B cell (primary cell): ENCODE measurements around the gene PNMA6A. TPM values are rescaled to one million over a fixed set of nuclear protein-coding genes. Genes with fewer than 3 reads are reported as not detected.
"Not testable (repeated sequence)": the region's sequence is repeated elsewhere in the genome, so short reads cannot be mapped to it uniquely, and the experiment has no call there.

Experiments
- ATAC-seq: fragments of 200-7000 bp; cut with Tn5 transposase; one replicate; pipeline ENCODE4 v1.10.0; 2021; ENCODE audit warnings: low read depth, mild to moderate bottlenecking, moderate number of reproducible peaks, moderate library complexity
- CTCF ChIA-PET: fragments of 350-600 bp; sonication (Branson Sonifier 250); formaldehyde crosslinking; loops from one replicate; lab custom pipeline; 2021; ENCODE audit warnings: antibody characterized with exemption, inconsistent platforms; lab: Charles Lee
- POLR2A ChIA-PET: fragments of 350-600 bp; sonication (Branson Sonifier 250); formaldehyde crosslinking; loops from one replicate; lab custom pipeline; 2021; ENCODE audit warnings: antibody characterized with exemption; lab: Charles Lee
- DNase-seq: peaks from one replicate; pipeline ENCODE4 v3.0.0; 2013
- H2AFZ ChIP-seq: 2 replicates; pipeline ENCODE4 v1.6.1; 2012; ENCODE audit warnings: mild to moderate bottlenecking, low read depth, low read length; ENCODE audit not compliant: insufficient read depth, poor library complexity, severe bottlenecking
- H3K27ac ChIP-seq, 2 donors: 1 replicate in 1 of 2; 2 replicates in 1 of 2; pipeline ENCODE4 v1.5.1; 2012 to 2013; ENCODE audit warnings: low read length in 2 of 2, mild to moderate bottlenecking in 2 of 2, moderate library complexity in 1 of 2
- H3K27me3 ChIP-seq, 4 experiments: fragments of 200-600 bp in 1 of 4; sonication (generic) in 1 of 4; replicated peaks in 1 of 4; 1 replicate in 2 of 4; 2 replicates in 2 of 4; pipeline versions ENCODE4 v1.6.1 to v1.7.0; 2013 to 2016; ENCODE audit warnings: low read length in 3 of 4, mild to moderate bottlenecking in 2 of 4, mixed read lengths in 1 of 4, moderate library complexity in 1 of 4; ENCODE audit not compliant: insufficient read depth in 4 of 4, control insufficient read depth in 3 of 4; ENCODE audit errors: control extremely low read depth in 1 of 4
- H3K36me3 ChIP-seq, 2 experiments: replicated peaks in 1 of 2; 1 replicate in 1 of 2; 2 replicates in 1 of 2; pipeline versions ENCODE4 v1.6.1 to v1.7.1; 2013; ENCODE audit warnings: low read length in 1 of 2; ENCODE audit not compliant: insufficient read depth in 2 of 2, control insufficient read depth in 1 of 2; ENCODE audit errors: control extremely low read depth in 1 of 2, extremely low read depth in 1 of 2
- H3K4me1 ChIP-seq, 2 donors: fragments of 200-600 bp in 1 of 2; sonication (generic) in 1 of 2; 1 replicate in 1 of 2; 2 replicates in 1 of 2; pipeline versions ENCODE4 v1.5.1 to v1.6.1; 2013 to 2017; ENCODE audit warnings: low read length in 2 of 2; ENCODE audit not compliant: control insufficient read depth in 2 of 2, insufficient read depth in 2 of 2
- H3K4me2 ChIP-seq: replicated peaks from 2 replicates; pipeline ENCODE3; 2012; ENCODE audit warnings: mild to moderate bottlenecking, low read depth, low read length; ENCODE audit not compliant: poor library complexity, severe bottlenecking
- H3K4me3 ChIP-seq, 5 experiments: fragments of 200-600 bp in 1 of 5; sonication (generic) in 1 of 5; 1 replicate in 3 of 5; 2 replicates in 2 of 5; pipeline versions ENCODE4 v1.5.1 to v1.7.0; 2011 to 2016; ENCODE audit warnings: low read length in 4 of 5, mild to moderate bottlenecking in 4 of 5, low read depth in 2 of 5, control low read depth in 1 of 5, moderate library complexity in 1 of 5; ENCODE audit not compliant: insufficient read depth in 1 of 5; ENCODE audit errors: control extremely low read depth in 1 of 5, extremely low read depth in 1 of 5
- H3K79me2 ChIP-seq: fragments of 200-600 bp; sonication (generic); one replicate; pipeline ENCODE4 v1.6.0; 2016; ENCODE audit warnings: low read length; ENCODE audit not compliant: control insufficient read depth, insufficient read depth
- H3K9ac ChIP-seq: fragments of 200-600 bp; sonication (generic); 2 replicates; pipeline ENCODE4 v1.6.1; 2017; ENCODE audit warnings: mild to moderate bottlenecking, low read length, moderate library complexity
- H3K9me3 ChIP-seq, 3 donors: one replicate each; pipeline versions ENCODE4 v1.6.1 to v1.7.1; 2013; ENCODE audit warnings: low read length in 2 of 3; ENCODE audit not compliant: control insufficient read depth in 2 of 3, insufficient read depth in 1 of 3; ENCODE audit errors: control extremely low read depth in 1 of 3
- H4K20me1 ChIP-seq: 2 replicates; pipeline ENCODE4 v1.6.0; 2012; ENCODE audit warnings: mild to moderate bottlenecking, low read length; ENCODE audit not compliant: insufficient read depth, control insufficient read depth, poor library complexity, severe bottlenecking
- H3K27ac Mint-ChIP-seq: one replicate; pipeline ENCODE4 v1.8.0; 2021; ENCODE audit warnings: mixed read lengths
- H3K27me3 Mint-ChIP-seq: one replicate; pipeline ENCODE4 v1.8.0; 2021; ENCODE audit warnings: mixed read lengths
- H3K4me1 Mint-ChIP-seq: one replicate; pipeline ENCODE4 v1.8.0; 2021; ENCODE audit warnings: mixed read lengths
- H3K4me3 Mint-ChIP-seq: one replicate; pipeline ENCODE4 v1.8.0; 2021; ENCODE audit warnings: mixed read lengths
- H3K9me3 Mint-ChIP-seq: one replicate; pipeline ENCODE4 v1.8.0; 2022; ENCODE audit warnings: mixed read lengths; ENCODE audit not compliant: insufficient read depth
- EZH2 ChIP-seq: IDR thresholded peaks from 2 replicates; pipeline ENCODE4 v1.6.1; 2012; ENCODE audit warnings: borderline replicate concordance, low read depth, mild to moderate bottlenecking, moderate library complexity, low read length; ENCODE audit not compliant: insufficient read depth, poor library complexity, severe bottlenecking
- WGBS: methylation state at CpG from one replicate; pipeline ENCODE4 v1.1.5; 2013; ENCODE audit warnings: missing lambda C conversion rate; ENCODE audit not compliant: insufficient coverage; 5-methylcytosine and 5-hydroxymethylcytosine counted together
- intact Hi-C: fragments of 100-400 bp; cut with micrococcal nuclease; formaldehyde crosslinking; loops from one replicate; pipeline ENCODE4 v1.10.0; 2022
- polyA plus RNA-seq: library from polyadenylated mRNA; depleted of rRNA; stranded (reverse); fragments of >200 nt; gene quantifications from 2 replicates; pipeline ENCODE4 v1.2.3, GENCODE V29; 2012
- total RNA-seq, 2 donors: library from RNA; stranded (reverse); fragments of 120-200 nt in 1 of 2; gene quantifications; 1 replicate in 1 of 2; 2 replicates in 1 of 2; pipeline versions ENCODE4 v1.2.3 to v1.2.4, GENCODE V29; 2013 to 2022
- TF ChIP-seq, protein P1 (sequence below): fragments of 200-600 bp; IDR thresholded peaks from one replicate; pipeline ENCODE4 v1.8.0; 2022; ENCODE audit warnings: antibody characterized with exemption, mild to moderate bottlenecking

The PNMA6A gene
- total and polyA plus RNA-seq, 2 donors (not counting 1 experiment from before 2014, with no cell fraction given) = 0.12 to 0.20 TPM

DNA sequence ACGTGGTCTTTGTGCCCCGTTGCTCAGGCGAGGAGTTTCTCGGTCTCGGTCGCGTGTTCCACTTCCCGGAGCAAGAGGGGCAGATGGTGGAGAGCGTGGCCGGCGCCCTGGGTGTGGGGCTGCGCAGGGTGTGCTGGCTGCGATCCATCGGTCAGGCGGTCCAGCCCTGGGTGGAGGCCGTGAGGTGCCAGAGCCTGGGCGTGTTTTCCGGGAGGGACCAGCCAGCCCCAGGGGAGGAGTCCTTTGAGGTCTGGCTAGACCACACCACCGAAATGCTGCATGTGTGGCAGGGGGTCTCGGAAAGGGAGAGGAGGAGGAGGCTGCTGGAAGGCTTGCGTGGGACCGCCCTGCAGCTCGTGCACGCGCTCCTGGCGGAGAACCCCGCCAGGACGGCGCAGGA lies 1.1 kb downstream of the PNMA6A start:
- POLR2A ChIA-PET, H3K4me2 ChIP-seq, H3K9ac ChIP-seq, ATAC-seq, DNase-seq, H4K20me1 ChIP-seq, H3K27ac ChIP-seq, H3K9me3 ChIP-seq, H3K27me3 Mint-ChIP-seq, H3K4me3 ChIP-seq, H3K27ac Mint-ChIP-seq, H2AFZ ChIP-seq, H3K9me3 Mint-ChIP-seq, H3K36me3 ChIP-seq, H3K4me1 ChIP-seq, intact Hi-C loops, H3K4me1 Mint-ChIP-seq, H3K79me2 ChIP-seq, CTCF ChIA-PET, H3K4me3 Mint-ChIP-seq, H3K27me3 ChIP-seq: not testable (repeated sequence)
- no CpG with 5 or more reads among the region's 29 CpGs for WGBS

DNA sequence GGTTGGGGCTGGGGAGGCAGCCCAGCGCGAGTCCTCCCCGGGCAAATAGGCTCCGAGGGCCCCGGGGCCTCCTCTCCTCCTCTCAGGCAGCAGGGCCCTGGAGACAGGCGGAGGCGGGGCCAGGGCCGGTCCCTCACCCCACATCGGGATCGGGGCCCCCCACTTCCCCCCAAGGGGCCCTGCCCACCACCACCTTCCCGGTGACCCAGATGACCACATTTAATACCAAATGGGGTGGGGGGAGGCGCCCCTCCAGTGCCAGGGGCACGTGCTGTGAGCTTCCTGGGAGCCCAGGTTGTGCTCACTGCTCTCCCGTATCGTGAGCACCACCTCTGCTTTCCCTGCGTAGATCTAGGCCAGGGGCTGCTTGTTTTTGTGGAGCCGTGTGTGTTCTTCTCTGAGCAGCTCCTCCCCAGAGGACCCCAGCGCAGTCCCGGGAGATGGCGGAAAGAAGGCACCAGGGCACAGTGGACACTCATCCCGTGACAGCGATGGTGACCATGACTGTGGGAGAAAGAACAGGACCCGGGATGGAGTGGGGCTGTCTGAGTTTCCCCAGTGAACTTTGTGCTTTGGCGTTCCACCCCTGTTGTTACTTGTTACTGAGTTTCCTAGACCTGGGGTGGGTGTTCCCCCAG lies 2.1 kb downstream of the PNMA6A start:
- no peak overlapping the region for H3K27ac Mint-ChIP-seq
- Histone ChIP-seq H2AFZ (no peak overlapping the region), H3K9me3 (no peaks in the 10 kb centered on the region), H3K4me2 (no peak overlapping the region), H3K36me3 (no peaks in the 10 kb centered on the region), H3K4me1 (no peaks in the 10 kb centered on the region), H3K79me2 (no peaks in the 10 kb centered on the region), H3K4me3 (no peak overlapping the region), H3K9ac (no peak overlapping the region), H3K27me3 (no peaks in the 10 kb centered on the region), H3K27ac (no peak overlapping the region), H4K20me1 (no peaks in the 10 kb centered on the region)
- ChIA-PET POLR2A (no interaction called here), CTCF (no interaction called here)
- H3K4me1 Mint-ChIP-seq = no peaks in the 10 kb centered on the region
- no peak for ATAC-seq
- no peaks in the 10 kb centered on the region for H3K9me3 Mint-ChIP-seq
- no peak for TF ChIP-seq EZH2
- TF ChIP-seq, protein P1, sequence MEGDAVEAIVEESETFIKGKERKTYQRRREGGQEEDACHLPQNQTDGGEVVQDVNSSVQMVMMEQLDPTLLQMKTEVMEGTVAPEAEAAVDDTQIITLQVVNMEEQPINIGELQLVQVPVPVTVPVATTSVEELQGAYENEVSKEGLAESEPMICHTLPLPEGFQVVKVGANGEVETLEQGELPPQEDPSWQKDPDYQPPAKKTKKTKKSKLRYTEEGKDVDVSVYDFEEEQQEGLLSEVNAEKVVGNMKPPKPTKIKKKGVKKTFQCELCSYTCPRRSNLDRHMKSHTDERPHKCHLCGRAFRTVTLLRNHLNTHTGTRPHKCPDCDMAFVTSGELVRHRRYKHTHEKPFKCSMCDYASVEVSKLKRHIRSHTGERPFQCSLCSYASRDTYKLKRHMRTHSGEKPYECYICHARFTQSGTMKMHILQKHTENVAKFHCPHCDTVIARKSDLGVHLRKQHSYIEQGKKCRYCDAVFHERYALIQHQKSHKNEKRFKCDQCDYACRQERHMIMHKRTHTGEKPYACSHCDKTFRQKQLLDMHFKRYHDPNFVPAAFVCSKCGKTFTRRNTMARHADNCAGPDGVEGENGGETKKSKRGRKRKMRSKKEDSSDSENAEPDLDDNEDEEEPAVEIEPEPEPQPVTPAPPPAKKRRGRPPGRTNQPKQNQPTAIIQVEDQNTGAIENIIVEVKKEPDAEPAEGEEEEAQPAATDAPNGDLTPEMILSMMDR = no peak
- WGBS = 88% methylated on average over 10 of the region's 24 CpGs
- no peak for DNase-seq
- H3K27me3 Mint-ChIP-seq = peaks cover 3% of the 10 kb centered on the region
- H3K4me3 Mint-ChIP-seq = no peak overlapping the region
- intact Hi-C loops = no loop called here
